Common myeloid progenitor, CD34-positive (primary cell): Measurements from ENCODE around the gene MEMO1.

ENCODE experiments used
- CTCF ChIA-PET: fragments of 350-600 bp; sonication (Branson Sonifier 250); formaldehyde crosslinking; loops from one replicate; lab custom pipeline; 2021; ENCODE audit warnings: antibody characterized with exemption; lab: Charles Lee
- POLR2A ChIA-PET: fragments of 350-600 bp; sonication (Branson Sonifier 250); formaldehyde crosslinking; loops from one replicate; lab custom pipeline; 2021; ENCODE audit warnings: antibody characterized with exemption; lab: Charles Lee
- DNase-seq, 3 donors: peaks; one replicate each; pipeline versions ENCODE4 v3.0.0 to v3.0.0-alpha.2; 2013
- H3K27ac ChIP-seq, 2 experiments: 1 replicate in 1 of 2; 2 replicates in 1 of 2; pipeline ENCODE4 v1.7.0; 2013; ENCODE audit warnings: inconsistent platforms in 2 of 2, low read length in 2 of 2, mild to moderate bottlenecking in 2 of 2, low read depth in 1 of 2, moderate library complexity in 1 of 2; ENCODE audit not compliant: severe bottlenecking in 2 of 2, insufficient read depth in 1 of 2, poor library complexity in 1 of 2
- H3K27me3 ChIP-seq, 5 experiments: replicated peaks in 2 of 5; 1 replicate in 3 of 5; 2 replicates in 2 of 5; pipeline versions ENCODE4 v1.6.1 to v1.7.0; 2013; ENCODE audit warnings: low read length in 4 of 5, mild to moderate bottlenecking in 2 of 5, moderate library complexity in 2 of 5, inconsistent platforms in 1 of 5; ENCODE audit not compliant: insufficient read depth in 5 of 5, control insufficient read depth in 4 of 5
- H3K36me3 ChIP-seq, 4 experiments: 1 replicate in 2 of 4; 2 replicates in 2 of 4; pipeline versions ENCODE4 v1.6.1 to v1.7.0; 2013; ENCODE audit warnings: low read length in 3 of 4, control low read depth in 1 of 4, mild to moderate bottlenecking in 1 of 4; ENCODE audit not compliant: control insufficient read depth in 4 of 4, insufficient read depth in 4 of 4
- H3K4me1 ChIP-seq, 4 experiments: 1 replicate in 3 of 4; 2 replicates in 1 of 4; pipeline versions ENCODE4 v1.6.1 to v1.7.1; 2013; ENCODE audit warnings: low read length in 3 of 4, mild to moderate bottlenecking in 3 of 4, control low read depth in 1 of 4, inconsistent platforms in 1 of 4, moderate library complexity in 1 of 4; ENCODE audit not compliant: control insufficient read depth in 4 of 4, insufficient read depth in 4 of 4; ENCODE audit errors: control extremely low read depth in 1 of 4
- H3K4me3 ChIP-seq, 7 experiments: 1 replicate in 4 of 7; 2 replicates in 3 of 7; pipeline versions ENCODE4 v1.5.1 to v1.7.0; 2013; ENCODE audit warnings: mild to moderate bottlenecking in 7 of 7, low read length in 6 of 7, moderate library complexity in 6 of 7, inconsistent platforms in 2 of 7, low read depth in 2 of 7, control low read depth in 1 of 7; ENCODE audit not compliant: insufficient read depth in 4 of 7, control insufficient read depth in 1 of 7; ENCODE audit errors: extremely low read depth in 1 of 7
- H3K9me3 ChIP-seq, 5 experiments: 1 replicate in 4 of 5; 2 replicates in 1 of 5; pipeline versions ENCODE4 v1.6.1 to v1.7.1; 2013; ENCODE audit warnings: low read length in 4 of 5, mild to moderate bottlenecking in 2 of 5, inconsistent platforms in 1 of 5, low read depth in 1 of 5, moderate library complexity in 1 of 5; ENCODE audit not compliant: control insufficient read depth in 4 of 5, insufficient read depth in 2 of 5; ENCODE audit errors: control extremely low read depth in 1 of 5
- WGBS: methylation state at CpG from one replicate; pipeline ENCODE4 v1.1.5; 2013; ENCODE audit not compliant: insufficient coverage; 5-methylcytosine and 5-hydroxymethylcytosine counted together

MEMO1 gene

DNA sequence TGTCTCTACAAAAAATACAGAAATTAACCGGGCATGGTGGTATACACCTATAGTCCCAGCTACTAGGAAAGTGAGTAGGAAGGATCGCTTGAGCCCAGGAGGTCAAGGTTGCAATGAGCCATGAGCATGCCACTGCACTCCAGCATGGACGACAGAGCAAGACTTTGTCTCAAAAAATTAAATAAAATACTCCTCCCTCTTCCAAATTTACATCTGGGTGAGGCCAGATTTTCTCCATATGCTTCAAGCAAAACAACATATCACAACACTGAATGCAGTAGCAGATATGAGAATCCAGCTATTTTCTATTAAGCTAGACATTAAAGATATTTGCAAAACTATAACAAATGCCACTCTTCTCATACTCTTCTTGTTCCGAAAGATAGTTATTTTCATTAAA lies 20.9 kb downstream of the MEMO1 start:
- Histone ChIP-seq H3K36me3 (no peaks in the 10 kb centered on the region), H3K27ac (no peak overlapping the region), H3K27me3 (no peaks in the 10 kb centered on the region), H3K9me3 (no peaks in the 10 kb centered on the region), H3K4me1 (no peaks in the 10 kb centered on the region), H3K4me3 (no peak overlapping the region)
- POLR2A ChIA-PET, result no interaction called here
- CTCF ChIA-PET, result interaction anchor here (1.4 to 2.1 kb wide), 2 partner anchors 11 to 14 kb away, joined by 3 to 6 read pairs; no protein-coding TSS in a partner anchor
- 100% methylated on average over 3 of the region's 4 CpGs for WGBS
- DNase-seq, result no peak

DNA sequence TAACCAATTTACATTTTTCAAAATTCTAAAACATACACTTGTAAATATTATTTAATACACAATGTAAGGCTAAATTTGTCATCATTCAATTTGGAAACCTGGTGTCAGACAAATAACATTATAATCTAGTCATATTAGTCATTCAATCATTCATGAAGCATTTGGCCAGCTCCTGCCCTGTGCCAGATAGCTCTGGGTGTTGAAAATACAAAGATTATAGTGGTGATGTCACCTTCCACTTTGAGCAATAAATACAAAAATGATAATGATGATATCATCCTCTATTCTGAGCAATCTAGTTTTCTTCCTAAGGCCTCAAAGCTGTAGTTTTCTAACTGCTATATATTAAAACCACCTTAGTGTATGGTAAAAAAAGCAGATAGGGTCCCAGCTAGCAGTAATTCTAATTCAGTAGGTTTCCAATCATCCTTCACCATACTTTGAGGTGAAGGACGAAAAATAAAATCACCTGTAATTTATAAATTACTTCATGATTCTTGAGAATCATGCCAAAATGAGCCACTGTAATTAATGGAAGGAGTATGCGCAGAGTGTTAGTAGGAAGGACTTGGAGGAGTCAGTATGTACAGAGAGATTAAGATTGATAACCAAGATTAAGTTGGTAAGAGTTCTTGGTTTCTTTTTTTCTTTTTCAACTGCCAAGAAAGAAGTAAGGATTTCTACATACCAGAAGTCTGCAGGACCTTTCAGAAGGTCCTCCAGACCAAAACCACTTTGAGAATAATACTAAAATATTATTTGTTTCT lies 23.2 kb downstream of the MEMO1 start:
- no peaks in the 10 kb centered on the region for H3K9me3 ChIP-seq
- no CpG with 5 or more reads among the region's 2 CpGs for WGBS
- DNase-seq, result peak in 1 of 3 donors; percentile 19
- no peaks in the 10 kb centered on the region for H3K4me1 ChIP-seq
- ChIA-PET CTCF (interaction anchor here (1.0 to 1.6 kb wide), 2 partner anchors 10 to 17 kb away, joined by 4 read pairs; no protein-coding TSS in a partner anchor), POLR2A (interaction anchor here (0.6 kb wide), 1 partner anchor 13 kb away, joined by 3 read pairs; no protein-coding TSS in a partner anchor)
- no peak overlapping the region for H3K27ac ChIP-seq
- no peak overlapping the region for H3K4me3 ChIP-seq
- H3K36me3 ChIP-seq, result peaks cover 0 to 3% (median 1%) of the 10 kb centered on the region in 4 experiments
- H3K27me3 ChIP-seq, result no peaks in the 10 kb centered on the region

DNA sequence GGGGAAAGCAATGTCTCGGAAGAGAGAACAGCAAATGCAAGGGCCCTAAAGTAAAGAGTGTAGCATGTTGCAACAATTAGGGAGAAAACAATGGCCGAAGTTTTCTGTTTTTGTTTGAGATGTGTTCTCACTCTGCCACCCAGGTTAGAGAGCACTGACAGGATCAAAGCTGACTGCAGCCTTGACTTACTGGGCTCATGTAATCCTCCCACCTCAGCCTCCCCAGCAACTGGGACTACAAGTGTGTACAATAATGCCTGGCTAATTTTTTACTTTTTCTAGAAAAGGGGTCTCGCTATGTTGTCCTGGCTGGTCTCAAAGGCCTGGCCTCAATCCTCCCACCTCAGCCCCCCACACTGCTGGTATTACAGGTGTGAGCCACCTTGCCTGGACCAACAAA lies 23.9 kb downstream of the MEMO1 start:
- ChIA-PET POLR2A (no interaction called here), CTCF (interaction anchor here (1.0 kb wide), 1 partner anchor 17 kb away, joined by 4 read pairs; no protein-coding TSS in a partner anchor)
- Histone ChIP-seq H3K27me3 (no peaks in the 10 kb centered on the region), H3K36me3 (peaks cover 0 to 3% (median 1%) of the 10 kb centered on the region in 4 experiments), H3K27ac (no peak overlapping the region), H3K4me3 (no peak overlapping the region), H3K9me3 (no peaks in the 10 kb centered on the region), H3K4me1 (no peaks in the 10 kb centered on the region)
- 96% methylated on average over 2 of the region's 3 CpGs for WGBS
- DNase-seq, result no peak

DNA sequence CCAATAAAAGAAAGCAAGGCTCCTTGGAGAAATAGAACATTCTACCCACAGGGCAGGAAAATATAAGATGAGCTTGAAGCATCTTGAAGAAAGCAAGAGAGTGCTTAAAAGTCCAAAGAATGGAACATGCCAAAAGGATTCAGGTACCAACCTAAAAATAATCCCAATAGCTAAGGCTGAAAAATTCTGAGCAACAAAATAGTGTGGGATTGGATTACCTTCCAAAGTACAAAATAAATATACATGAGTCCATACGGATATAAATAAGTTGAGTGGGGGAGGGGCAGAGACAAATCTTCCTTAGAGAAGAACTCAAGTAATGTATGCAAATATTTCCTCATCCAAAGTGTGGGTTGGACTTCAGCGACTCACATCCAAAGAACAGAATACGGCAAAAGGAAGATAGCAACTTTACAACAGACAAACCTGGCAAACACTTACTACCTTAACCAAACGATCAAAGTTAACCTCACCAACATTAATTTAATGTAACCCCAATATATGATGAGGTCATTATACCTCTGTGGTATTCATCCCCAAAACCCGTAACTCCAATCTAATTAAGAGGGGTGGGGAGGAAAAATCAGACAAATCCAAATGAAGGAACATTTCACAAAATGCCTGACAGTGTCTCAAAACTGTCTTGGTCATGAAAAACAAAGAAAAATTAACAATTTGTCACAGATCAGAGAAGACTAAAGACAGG lies 26.9 kb downstream of the MEMO1 start:
- ChIA-PET CTCF (no interaction called here), POLR2A (no interaction called here)
- no peak for DNase-seq
- Histone ChIP-seq H3K4me3 (no peak overlapping the region), H3K4me1 (peaks cover 2 to 20% (median 13%) of the 10 kb centered on the region in 4 experiments), H3K27ac (no peak overlapping the region), H3K36me3 (peaks cover 0 to 3% (median 1%) of the 10 kb centered on the region in 4 experiments), H3K9me3 (no peaks in the 10 kb centered on the region), H3K27me3 (no peaks in the 10 kb centered on the region)
- WGBS, result 93% methylated on average over 2 of the region's 5 CpGs

GRCh38 chr2:31980674-31981356 lies 30.0 kb downstream of the MEMO1 start:
- Histone ChIP-seq H3K4me1 (peaks cover 2 to 20% (median 13%) of the 10 kb centered on the region in 4 experiments), H3K27ac (peak overlapping the region in 1 of 2 experiments; percentile 67), H3K9me3 (no peaks in the 10 kb centered on the region), H3K4me3 (peak overlapping the region in 1 of 7 experiments; percentile 23), H3K27me3 (no peaks in the 10 kb centered on the region), H3K36me3 (peaks cover 0 to 3% (median 1%) of the 10 kb centered on the region in 4 experiments)
- no CpG with 5 or more reads among the region's 6 CpGs for WGBS
- POLR2A ChIA-PET, result no interaction called here
- CTCF ChIA-PET, result no interaction called here
- peak; percentile 71 to 88 (median 82) for DNase-seq

DNA sequence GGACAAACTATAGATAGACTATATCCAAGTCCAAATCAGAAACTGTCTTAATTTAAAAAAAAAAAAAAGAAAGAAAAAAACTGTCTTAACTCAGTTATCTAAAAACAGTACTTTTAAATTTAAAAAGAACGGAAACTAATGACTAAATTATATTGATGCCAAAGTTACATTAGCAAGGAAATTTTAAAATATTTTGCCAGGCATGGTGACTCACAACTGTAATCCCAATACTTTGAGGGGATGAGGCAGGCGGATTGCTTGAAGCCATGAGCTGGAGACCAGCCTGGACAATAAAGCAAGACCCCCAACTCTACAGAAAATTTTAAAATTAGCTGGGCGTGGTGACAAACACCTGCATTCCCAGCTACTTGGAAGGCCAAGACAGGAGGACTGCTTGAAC lies 30.9 kb downstream of the MEMO1 start:
- CTCF ChIA-PET, result no interaction called here
- no peak overlapping the region for H3K27ac ChIP-seq
- DNase-seq, result no peak
- POLR2A ChIA-PET, result interaction anchor here (0.7 kb wide), 1 partner anchor 23 kb away, joined by 3 read pairs; no protein-coding TSS in a partner anchor
- peaks cover 0 to 3% (median 1%) of the 10 kb centered on the region in 4 experiments for H3K36me3 ChIP-seq
- no peak overlapping the region for H3K4me3 ChIP-seq
- H3K27me3 ChIP-seq, result no peaks in the 10 kb centered on the region
- H3K4me1 ChIP-seq, result peaks cover 2 to 20% (median 14%) of the 10 kb centered on the region in 4 experiments
- WGBS, result 94% methylated on average over 2 of the region's 3 CpGs
- H3K9me3 ChIP-seq, result no peaks in the 10 kb centered on the region
